NOMO-1 treated with DMSO at 0.1 percent for 48 hours (cell line): ENCODE results near the gene UMODL1.

Experiments
- DNase-seq: peaks from one replicate; lab custom pipeline; 2025; ENCODE audit not compliant: unreplicated experiment; lab: John Stamatoyannopoulos, UW

The UMODL1 gene

DNA sequence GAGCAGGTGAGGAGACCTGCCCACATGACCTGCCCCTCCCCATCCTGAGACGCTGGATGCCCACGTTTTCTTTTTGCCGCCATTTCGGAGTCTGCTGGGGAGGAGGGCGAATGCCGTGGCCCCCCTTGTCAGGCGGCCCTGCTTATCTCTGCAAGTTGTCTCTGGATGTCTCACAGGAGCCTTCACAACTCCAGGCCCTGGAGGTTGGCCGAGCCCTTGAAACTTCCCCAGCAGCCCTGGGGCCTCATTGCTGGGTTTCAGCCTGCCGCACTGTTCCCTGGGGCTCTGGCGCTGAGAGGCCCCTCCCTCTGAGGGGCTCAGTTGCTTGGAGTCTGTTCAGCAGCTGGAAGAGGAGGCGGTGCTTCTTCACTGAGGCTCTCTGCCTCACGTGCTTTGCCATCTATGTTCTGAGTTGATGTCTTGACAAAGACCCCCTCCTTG lies 31.2 kb upstream of the UMODL1 start:
- no peak for DNase-seq

- no peak for DNase-seq
Measured at GRCh38 chr21:42040411-42041180, 30.5 kb upstream of the UMODL1 start.

DNA sequence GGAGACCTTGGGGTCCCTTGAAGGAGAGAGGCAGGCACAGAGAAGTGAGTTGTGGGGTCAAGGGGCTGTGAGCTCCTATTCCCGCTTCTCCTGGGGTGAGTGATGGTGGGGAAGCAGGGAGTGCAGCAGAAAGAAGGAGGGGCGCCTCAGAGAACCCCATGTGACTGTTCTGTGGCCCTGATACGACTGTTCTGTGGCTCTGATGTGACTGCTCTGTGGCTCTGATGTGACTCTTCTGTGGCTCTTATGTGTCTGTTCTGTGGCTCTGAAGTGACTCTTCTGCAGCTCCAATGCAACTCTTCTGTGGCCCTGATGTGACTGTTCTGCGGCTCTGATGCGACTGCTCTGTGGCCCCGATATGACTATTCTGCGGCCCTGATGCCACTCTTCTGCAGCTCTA lies 29.9 kb upstream of the UMODL1 start:
- DNase-seq: no peak

- no peak for DNase-seq
Measured at GRCh38 chr21:42041711-42042110, 29.4 kb upstream of the UMODL1 start.

- no peak for DNase-seq
Measured at GRCh38 chr21:42042651-42043050, 28.5 kb upstream of the UMODL1 start.

- DNase-seq: no peak
Measured at GRCh38 chr21:42043201-42043895, 27.8 kb upstream of the UMODL1 start.

- no peak for DNase-seq
Measured at GRCh38 chr21:42043961-42044360, 27.2 kb upstream of the UMODL1 start.

- no peak for DNase-seq
Measured at GRCh38 chr21:42044871-42045495, 26.1 kb upstream of the UMODL1 start.

DNA sequence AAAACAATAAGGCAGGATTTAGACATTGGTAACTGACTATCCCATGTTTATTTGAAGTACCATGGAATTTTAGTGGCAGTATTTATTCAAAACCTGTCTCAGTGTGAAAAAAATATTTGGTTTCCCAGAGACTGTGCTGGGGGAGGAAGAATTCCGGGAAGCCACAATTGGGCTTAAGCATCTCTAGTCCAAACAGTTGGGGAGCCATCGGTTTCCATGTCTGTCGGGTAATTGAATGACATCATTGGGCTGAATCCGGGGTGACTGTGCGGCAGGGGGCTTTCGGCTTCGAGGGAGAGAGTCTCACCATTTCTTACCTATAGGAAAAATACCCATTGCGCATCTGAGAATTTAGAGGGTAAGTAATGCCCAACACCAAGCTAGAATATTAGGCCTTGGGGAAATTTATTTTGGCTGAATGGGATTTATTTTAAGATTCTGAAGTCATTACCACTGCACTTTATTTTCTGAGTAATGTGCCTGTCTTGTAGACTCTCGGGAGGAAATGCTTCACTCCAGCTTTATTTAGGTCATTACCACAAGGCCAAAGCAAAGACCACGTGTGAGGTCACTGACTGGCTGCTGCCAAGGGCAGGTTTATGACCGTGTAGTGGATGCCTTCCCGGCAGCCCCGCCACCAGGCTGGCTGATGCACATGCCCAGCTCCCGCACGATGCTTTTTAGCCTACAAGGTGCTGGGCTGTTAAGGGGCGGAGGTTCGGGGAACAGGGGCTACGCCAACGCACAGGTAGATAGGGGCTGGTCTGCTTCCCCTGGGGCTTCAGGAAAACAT lies 23.1 kb upstream of the UMODL1 start:
- no peak for DNase-seq

DNA sequence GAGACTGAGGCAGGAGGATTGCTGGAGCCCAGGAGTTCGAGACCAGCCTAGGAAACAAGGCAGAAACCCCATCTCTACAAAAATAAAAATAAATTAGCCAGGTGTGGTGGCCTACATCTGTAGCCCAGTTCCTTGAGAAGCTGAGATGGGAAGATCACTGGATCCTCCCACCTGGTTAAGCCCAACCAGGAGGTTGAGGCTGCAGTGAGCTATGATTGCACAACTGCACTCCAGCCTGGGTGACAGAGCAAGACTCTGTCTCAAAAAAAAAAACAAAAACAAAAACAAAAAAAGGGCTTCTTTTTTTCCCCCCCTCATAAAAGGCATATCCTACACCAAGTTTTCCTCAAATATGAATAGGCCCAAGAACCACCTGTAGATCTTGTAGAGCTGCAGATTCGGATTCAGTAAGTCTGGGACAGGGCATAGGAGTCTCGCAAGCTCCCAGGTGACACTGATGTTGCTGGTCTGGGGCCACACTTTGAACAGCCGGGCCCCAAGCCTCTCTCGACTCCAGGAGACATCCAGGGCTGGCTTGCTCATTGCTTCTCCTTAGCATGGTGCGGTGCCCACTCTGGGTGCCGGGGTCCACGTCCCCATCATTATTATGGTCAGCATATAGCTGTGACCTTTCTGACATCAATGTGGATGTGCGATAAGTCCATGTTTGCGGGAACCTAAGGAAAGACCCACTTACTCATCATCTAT lies 22.1 kb upstream of the UMODL1 start:
- no peak for DNase-seq

- no peak for DNase-seq
Measured at GRCh38 chr21:42049578-42050430, 21.3 kb upstream of the UMODL1 start.

GRCh38 chr21:42051788-42052187 lies 19.3 kb upstream of the UMODL1 start:
- no peak for DNase-seq

DNA sequence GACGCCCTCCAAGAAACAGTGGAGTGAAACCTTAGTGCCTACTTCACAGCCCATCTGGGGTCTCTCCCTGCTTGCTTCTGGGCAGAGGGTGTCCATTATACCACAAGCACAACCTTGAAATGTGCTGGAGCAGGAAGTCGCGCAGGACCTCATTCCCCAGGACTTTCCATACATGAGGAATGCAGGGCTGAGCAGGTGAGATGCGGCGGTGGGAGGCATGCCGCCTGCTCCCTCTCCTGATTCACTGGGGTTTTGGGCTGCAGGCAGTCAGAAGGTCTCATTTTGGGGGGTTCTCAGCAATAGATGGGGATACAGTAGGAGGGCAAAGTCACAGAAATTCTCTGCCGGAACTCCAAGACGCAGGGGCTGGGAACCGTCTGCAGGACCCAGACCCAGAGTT lies 15.7 kb upstream of the UMODL1 start:
- DNase-seq: no peak

DNA sequence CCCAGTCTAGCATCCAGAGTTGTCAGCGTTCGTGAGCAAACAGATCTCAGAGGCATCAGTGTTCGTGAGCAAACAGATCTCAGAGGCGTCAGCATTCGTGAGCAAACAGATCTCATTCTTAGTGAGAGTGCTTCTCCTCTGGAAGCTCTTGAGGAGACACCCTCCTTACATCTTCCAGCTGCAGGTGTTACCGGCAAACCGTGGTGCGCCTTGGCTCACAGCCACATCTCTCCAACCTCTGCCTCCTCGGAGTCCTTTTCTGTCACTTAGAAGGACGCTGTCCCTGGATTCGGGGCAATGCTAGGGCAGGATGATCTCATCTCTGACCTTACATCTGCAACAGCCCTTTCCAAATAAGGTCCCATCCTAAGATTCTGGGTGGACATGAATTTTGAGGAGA lies 14.6 kb upstream of the UMODL1 start:
- no peak for DNase-seq

GRCh38 chr21:42056996-42057689 lies 14.0 kb upstream of the UMODL1 start:
- no peak for DNase-seq

DNA sequence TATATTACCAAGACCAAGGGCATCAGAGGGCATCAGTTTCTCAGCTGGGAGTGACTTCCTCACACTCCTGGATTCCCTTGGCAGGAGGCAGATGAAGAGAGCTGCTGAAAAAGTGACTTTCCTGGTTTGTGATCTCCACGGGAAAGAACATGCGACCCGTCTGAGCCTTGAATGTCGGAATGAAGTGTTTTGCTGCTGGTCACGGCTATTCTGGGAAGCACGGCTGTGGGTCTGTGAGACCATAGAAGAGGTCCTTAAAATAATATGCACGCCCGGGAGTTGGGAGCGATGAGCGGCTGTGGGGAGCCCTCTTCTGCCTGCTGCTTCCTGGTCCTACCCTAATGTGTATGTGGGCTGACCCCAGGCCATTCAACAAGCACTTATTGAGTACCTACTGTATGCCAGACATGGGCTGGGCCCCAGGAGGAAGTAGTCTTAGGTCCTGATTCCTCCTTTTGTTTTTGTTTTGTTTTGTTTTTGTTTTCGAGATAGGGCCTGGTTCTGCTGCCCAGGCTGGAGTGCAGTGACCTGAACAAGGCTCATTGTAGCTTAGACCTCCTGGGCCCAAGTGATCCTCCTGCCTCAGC lies 13.2 kb upstream of the UMODL1 start:
- DNase-seq: no peak

- no peak for DNase-seq
Measured at GRCh38 chr21:42058631-42059111, 12.4 kb upstream of the UMODL1 start.

DNA sequence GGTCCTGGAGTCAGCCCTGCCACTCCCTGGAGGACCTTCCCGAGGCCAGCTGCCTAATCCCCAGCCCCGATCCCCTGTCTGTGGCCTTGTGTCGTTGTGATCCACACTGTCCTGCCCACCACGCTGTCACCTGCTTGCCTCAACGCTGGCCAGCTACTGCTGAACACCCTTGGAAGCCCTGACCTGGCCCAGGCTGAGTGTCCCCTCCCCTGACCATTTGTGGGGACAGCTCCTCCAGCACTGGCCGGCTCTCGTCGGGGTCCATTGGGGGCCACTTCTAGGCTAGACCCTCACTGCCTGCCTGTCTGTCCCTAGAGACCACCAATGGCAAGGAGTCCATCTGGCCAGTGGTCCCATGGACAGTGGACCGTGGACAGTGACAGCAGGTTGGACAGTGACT lies 12.0 kb upstream of the UMODL1 start:
- DNase-seq: no peak

DNA sequence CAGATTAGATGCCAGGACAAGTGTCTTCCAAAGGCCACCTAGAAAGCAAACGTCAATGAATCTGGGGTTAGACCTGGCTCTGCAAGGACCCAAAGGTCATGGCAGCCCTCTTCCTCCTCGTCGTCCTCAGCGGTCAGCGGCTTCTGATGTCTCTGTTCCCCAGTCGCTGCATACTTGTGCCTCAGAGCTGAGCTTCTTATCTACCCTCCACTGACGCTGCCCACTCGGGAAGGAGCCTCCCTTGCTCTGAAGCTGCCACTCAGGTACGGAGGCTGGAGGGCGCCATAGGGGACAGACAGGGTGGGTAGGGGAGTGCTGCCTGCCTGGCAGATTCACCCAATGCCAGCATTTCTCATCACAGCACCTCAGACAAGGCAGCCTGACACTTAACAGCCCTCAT lies 11.4 kb upstream of the UMODL1 start:
- DNase-seq: no peak
